ENCODE results near the gene PSMB8.

The PSMB8 gene

GRCh38 chr6:32860674-32861073 is 16.8 kb upstream of the PSMB8 start:
- Histone ChIP-seq H3K27ac (replicated peaks) (no peak overlapping the region), H3K4me3 (replicated peaks; ENCODE audit: insufficient read depth, low read length) (no peak overlapping the region), H3K27me3 (ENCODE audit: insufficient read depth, poor library complexity, severe bottlenecking) (no peaks in the 10 kb centered on the region)
- TF ChIP-seq GABPA (IDR thresholded peaks at IDR 0.05; ENCODE audit: low read depth) (no peak), CTCF (IDR thresholded peaks at IDR 0.05; ENCODE audit: insufficient read depth, low read length) (no peak), POLR2AphosphoS5 (IDR thresholded peaks at IDR 0.05; ENCODE audit: low read depth) (no peak), SPI1 (IDR thresholded peaks at IDR 0.05; ENCODE audit: borderline replicate concordance, low read depth) (no peak)
- TF ChIP-seq, protein P1, sequence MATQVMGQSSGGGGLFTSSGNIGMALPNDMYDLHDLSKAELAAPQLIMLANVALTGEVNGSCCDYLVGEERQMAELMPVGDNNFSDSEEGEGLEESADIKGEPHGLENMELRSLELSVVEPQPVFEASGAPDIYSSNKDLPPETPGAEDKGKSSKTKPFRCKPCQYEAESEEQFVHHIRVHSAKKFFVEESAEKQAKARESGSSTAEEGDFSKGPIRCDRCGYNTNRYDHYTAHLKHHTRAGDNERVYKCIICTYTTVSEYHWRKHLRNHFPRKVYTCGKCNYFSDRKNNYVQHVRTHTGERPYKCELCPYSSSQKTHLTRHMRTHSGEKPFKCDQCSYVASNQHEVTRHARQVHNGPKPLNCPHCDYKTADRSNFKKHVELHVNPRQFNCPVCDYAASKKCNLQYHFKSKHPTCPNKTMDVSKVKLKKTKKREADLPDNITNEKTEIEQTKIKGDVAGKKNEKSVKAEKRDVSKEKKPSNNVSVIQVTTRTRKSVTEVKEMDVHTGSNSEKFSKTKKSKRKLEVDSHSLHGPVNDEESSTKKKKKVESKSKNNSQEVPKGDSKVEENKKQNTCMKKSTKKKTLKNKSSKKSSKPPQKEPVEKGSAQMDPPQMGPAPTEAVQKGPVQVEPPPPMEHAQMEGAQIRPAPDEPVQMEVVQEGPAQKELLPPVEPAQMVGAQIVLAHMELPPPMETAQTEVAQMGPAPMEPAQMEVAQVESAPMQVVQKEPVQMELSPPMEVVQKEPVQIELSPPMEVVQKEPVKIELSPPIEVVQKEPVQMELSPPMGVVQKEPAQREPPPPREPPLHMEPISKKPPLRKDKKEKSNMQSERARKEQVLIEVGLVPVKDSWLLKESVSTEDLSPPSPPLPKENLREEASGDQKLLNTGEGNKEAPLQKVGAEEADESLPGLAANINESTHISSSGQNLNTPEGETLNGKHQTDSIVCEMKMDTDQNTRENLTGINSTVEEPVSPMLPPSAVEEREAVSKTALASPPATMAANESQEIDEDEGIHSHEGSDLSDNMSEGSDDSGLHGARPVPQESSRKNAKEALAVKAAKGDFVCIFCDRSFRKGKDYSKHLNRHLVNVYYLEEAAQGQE (IDR thresholded peaks at IDR 0.05; ENCODE audit: insufficient replicate concordance, low read depth) = no peak
- DNase-seq (ENCODE audit: low read depth in 1 of 2, low spot score in 1 of 2) = no peak

- Histone ChIP-seq H3K27ac (replicated peaks) (no peak overlapping the region), H3K4me3 (replicated peaks; ENCODE audit: insufficient read depth, low read length) (no peak overlapping the region), H3K27me3 (ENCODE audit: insufficient read depth, poor library complexity, severe bottlenecking) (no peaks in the 10 kb centered on the region)
- no peak for DNase-seq (ENCODE audit: low read depth in 1 of 2, low spot score in 1 of 2)
- TF ChIP-seq SPI1 (IDR thresholded peaks at IDR 0.05; ENCODE audit: borderline replicate concordance, low read depth) (0 out of 2 replicates have a peak, but pooled peaks have one; percentile 9), CTCF (IDR thresholded peaks at IDR 0.05; ENCODE audit: insufficient read depth, low read length) (no peak)
Observed at GRCh38 chr6:32858194-32858593, 14.3 kb upstream of the PSMB8 start.

DNA sequence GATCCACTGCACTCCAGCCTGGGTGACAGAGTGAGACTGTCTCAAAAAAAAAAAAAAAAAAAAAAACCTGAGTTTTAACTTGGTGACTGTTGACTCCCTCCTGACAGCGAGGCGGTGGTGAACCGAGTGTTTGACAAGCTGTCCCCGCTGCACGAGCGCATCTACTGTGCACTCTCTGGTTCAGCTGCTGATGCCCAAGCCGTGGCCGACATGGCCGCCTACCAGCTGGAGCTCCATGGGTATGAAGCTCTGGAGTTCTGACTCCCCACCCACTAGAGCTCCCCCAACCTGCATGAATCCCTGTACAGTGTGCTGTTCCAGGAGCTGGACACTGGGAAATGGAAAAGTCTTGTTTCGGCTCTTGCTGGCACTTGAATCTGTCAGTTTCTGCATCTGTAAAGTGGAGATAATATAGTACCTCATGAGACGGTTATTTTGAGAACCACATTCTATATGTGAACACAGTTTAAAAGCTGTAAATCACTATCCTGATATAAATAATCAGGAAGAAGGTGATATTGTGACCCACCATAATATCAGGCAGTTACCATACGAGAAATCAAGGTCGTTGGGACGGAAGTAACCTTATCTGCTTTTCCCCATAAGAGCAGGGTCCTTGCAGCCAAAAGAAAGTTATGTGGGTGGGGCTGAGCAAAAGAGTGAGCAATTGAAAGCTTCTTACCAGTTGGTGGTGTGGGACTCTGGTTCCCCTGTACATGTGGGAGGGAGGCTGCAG is 13.5 kb upstream of the PSMB8 start:
- no peak overlapping the region for H3K4me3 ChIP-seq (replicated peaks; ENCODE audit: insufficient read depth, low read length)
- DNase-seq (ENCODE audit: low read depth in 1 of 2, low spot score in 1 of 2) = no peak
- TF ChIP-seq, protein P1 (IDR thresholded peaks at IDR 0.05; ENCODE audit: insufficient replicate concordance, low read depth) = no peak
- TF ChIP-seq CTCF (IDR thresholded peaks at IDR 0.05; ENCODE audit: insufficient read depth, low read length) (no peak), SPI1 (IDR thresholded peaks at IDR 0.05; ENCODE audit: borderline replicate concordance, low read depth) (no peak), POLR2AphosphoS5 (IDR thresholded peaks at IDR 0.05; ENCODE audit: low read depth) (no peak), GABPA (IDR thresholded peaks at IDR 0.05; ENCODE audit: low read depth) (no peak)
- H3K27me3 ChIP-seq (ENCODE audit: insufficient read depth, poor library complexity, severe bottlenecking) = no peaks in the 10 kb centered on the region
- no peak overlapping the region for H3K27ac ChIP-seq (replicated peaks)

Data from HL-60 (cell line).